ENCODE results near the gene CNTNAP2.
"Not testable (repeated sequence)": the region's sequence is repeated elsewhere in the genome, so short reads cannot be mapped to it uniquely, and the experiment has no call there.

CNTNAP2 gene

GRCh38 chr7:147681530-147681929 is 1564.9 kb downstream of the CNTNAP2 start:
- no peak for DNase-seq

GRCh38 chr7:147700702-147701101 is 1584.1 kb downstream of the CNTNAP2 start:
- DNase-seq, result no peak

GRCh38 chr7:147707926-147708325 is 1591.3 kb downstream of the CNTNAP2 start:
- no peak for DNase-seq

DNA sequence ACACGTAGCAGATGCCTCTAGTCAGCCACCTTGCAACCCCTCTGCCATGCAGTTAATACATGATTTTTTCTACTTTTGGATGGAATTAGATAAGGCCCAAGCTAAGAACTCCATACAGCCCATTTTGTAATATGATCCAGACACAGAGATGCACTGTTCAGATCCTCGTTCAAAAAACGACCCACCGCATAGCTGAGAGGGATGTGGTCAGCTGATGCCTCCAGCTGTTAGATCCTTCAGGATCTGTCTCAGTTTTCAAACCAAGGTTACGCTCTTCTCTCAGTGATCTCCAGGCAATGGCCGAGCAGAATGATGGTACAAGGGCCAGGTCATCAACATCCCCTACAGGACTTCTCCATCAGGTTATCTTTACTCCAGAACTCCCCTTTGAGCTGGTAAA is 1592.3 kb downstream of the CNTNAP2 start:
- no peak for DNase-seq

- no peak for DNase-seq
These were observed 1594.8 kb downstream of the CNTNAP2 start for GRCh38 chr7:147711447-147711846.

DNA sequence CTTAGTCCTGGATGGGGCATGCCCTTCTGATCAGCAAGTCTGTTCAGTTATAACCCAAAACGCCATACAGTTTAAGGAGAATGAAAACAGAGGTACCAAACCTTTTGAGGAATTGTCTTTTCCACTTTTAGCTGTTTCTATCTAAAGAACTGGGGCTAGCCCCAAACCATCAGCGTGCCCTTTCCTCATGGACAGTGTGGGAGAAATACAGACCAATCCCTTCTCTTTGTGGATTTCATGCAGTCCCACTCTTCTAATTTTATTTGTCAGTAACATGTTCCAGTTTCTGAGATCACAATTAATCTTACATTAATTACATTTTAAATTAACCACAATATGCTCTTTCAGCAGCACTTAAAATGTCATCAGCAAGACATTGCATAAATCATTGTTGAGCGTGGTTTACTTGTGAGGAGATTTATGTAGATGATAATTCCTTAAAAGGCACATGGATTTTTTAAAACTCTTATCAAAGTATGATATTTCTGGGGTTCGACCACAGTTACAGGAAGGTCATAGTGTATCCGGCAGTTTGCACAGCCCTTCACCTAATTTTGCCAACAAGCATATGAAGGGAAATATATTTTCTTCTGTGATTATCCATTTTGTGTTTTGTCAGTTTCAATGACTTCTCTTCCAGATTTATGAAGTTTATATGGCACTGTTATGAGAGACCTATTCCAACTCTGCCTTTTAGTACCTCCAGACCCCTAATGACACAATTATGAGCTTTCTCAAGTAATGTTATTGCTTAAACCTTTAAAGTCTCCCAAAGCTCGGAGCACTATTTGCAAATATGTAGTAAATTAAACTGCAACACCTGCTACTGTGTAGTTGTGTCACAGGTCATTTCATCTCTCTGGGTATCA is 1605.6 kb downstream of the CNTNAP2 start:
- no peak for DNase-seq

DNA sequence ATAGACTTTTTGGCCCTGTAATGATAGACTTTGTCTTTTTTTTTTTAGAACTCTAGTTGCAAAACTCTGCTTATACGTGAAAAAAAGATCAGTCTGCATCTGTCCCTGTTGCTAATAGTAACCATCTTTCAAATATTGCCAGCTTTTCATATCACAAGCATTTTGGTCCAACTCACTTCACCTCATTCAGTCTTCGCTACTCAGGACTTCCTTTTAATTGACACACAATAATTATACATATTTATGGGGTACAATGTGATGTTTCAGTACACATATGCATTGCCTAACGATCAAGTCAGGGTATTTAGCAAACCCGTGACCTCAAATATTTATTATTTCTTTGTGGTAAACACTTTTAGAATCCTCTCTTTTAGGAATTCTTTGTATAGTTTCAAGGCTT is 1606.9 kb downstream of the CNTNAP2 start:
- no peak for DNase-seq

DNA sequence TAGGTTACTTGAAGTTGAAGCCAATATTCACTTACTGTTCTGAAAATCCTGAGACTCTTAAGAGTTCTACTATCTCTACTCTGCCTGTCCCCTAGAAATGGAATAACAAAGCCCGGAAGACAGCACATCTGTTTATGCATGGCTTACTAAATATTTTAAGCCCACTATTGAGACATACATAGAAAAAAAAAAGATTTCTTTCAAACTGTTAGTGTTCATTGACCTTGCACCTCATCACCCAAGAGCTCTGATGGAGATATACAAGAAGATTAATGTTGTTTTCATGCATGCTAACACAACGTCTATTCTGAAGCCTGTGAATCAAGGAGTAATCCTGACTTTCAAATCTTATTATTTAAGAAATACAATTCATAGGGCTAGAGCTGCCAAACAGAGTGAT is 1614.7 kb downstream of the CNTNAP2 start:
- no peak for DNase-seq

DNA sequence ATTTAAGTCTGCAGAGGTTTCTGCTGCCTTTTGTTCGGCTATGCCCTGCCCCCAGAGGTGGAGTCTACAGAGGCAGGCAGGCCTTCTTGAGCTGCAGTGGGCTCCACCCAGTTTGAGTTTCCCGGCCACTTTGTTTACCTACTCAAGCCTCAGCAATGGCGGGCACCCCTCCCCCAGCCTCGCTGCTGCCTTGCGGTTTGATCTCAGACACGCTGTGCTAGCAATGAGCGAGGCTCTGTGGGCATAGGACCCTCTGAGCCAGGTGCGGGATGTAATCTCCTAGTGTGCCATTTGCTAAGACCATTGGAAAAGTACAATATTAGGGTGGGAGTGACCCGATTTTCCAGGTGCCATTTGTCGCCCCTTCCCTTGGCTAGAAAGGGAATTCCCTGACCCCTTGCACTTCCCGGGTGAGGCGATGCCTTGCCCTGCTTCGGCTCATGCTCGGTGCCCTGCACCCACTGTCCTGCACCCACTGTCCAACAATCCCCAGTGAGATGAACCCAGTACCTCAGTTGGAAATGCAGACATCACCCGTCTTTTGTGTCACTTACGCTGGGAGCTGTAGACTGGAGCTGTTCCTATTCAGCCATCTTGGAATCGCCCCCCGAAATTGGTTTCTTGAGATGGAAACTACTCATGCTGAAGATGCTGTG is 1621.1 kb downstream of the CNTNAP2 start:
- DNase-seq, result not testable (repeated sequence)

DNA sequence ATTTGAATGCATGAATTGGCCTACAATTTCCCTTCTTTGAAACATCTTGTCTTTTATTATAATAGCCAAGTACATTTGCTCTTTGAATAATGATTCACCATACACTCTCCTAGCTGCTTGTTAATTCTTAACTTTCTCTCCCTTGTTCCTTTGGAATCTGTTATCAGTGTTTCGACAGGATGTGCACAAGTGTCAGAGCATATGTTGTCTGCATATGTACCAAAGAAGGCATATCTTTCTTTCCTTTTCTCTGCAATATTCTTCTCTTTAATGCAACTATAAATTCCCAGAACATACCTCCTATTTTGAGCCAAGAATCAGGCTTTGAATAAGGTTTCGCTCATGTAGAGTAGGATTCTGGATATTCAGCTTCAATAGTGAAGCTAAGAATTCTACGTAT is 1625.7 kb downstream of the CNTNAP2 start:
- DNase-seq, result no peak

- DNase-seq, result no peak
These were observed 1639.7 kb downstream of the CNTNAP2 start for GRCh38 chr7:147756300-147756699.

DNA sequence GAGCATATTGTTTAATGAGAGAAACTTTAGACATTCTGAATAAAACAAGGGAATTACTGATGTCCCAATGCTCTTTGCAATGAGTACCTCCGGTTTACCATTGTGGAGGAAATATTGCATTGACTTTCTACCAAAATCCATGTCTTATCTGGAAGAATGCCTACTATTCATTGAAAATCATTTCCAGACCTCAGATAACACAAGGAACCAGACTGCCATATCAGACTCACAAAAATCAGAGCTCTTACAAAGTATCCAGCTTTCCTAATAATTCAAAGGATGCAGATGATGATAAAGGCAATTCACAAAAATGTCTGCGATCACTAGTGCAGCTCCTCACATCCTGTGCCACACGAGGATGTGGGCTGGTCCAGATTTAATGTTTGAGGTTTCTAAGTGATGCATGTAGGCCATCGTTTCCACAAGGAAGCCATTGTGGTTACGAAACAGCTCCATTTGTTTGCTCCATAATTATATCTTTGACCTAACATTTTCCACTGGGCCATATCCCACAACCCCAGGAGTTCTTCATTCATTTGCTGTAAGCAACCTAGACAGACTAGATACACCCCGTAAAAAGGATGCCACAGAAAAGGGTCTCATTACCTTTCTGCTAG is 1642.8 kb downstream of the CNTNAP2 start:
- DNase-seq, result no peak

DNA sequence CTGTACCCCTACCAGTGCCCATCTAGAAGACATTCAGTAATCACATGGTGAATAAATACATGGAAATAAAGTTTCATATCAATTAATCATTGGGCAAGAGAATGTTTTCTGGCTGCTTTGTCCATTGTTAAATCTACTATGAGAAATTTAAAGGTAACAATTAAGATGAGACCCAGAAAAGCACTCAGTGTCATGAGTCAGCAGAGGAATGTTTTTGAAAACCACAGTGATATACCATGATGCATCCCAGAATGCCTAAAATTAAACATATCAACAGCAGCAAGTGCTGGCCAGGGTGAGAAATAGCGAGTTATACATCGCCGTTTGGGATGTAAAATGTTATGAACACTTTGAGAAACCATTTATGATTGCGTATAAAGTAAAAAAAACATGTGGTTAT is 1648.7 kb downstream of the CNTNAP2 start:
- no peak for DNase-seq

- DNase-seq, result no peak
These were observed 1654.7 kb downstream of the CNTNAP2 start for GRCh38 chr7:147771344-147771743.

GRCh38 chr7:147774461-147774860 is 1657.9 kb downstream of the CNTNAP2 start:
- no peak for DNase-seq

DNA sequence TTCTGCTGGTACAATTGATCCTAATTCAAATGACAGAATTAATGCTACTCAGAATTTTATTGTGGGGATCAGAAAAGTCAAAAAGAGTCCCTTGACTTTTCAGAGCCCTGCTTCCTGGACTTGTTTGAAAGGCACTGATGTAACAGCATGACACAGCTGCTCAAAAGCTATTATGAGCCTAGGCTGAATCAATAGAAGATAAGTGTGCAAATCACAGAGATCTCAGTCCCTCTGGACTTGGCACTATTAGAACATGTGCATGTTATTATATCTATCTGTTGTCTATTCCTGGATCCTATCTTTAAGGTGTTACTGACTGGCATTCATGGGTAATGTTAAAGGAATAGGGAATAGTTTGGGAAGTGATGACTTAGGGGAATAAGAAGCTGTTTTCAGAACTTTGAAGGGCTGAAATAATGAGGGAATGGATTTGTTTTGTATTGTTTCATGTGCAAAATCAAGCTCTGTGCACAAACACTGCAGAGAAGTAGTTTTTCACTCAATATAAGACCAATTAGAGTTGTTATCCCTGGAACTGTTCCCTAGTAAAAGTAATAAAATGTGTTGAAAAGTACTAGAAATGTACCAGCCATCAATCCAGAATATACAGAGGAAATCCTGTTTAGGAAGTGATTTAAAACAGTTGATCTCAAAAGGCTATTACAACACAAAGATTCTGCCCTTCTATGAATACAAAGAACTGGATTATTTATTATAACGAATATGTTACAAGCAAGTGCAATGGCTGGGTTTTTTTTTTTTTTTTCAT is 1659.1 kb downstream of the CNTNAP2 start:
- no peak for DNase-seq

- DNase-seq, result no peak
These were observed 1660.7 kb downstream of the CNTNAP2 start for GRCh38 chr7:147777309-147777708.

- no peak for DNase-seq
These were observed 1663.3 kb downstream of the CNTNAP2 start for GRCh38 chr7:147779949-147780348.

DNA sequence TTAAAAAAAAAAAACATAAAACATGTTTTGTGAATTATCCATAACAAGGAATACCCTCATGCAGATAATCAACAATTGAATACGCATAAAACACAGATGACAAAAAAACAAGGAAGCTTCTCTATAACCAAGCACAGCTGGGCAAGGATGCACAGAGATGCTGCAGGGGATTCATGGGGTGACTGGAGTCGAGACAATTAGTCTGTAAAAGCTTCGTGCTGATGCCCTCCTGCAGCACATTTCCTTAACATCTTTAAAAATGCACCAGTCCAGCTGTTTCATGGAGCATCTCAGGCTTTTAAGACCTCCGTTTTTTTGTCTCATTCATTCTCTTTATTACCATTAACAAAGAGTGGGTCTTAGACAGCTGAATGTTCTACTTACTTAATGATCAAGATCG is 1680.0 kb downstream of the CNTNAP2 start:
- no peak for DNase-seq

GRCh38 chr7:147798001-147798400 is 1681.4 kb downstream of the CNTNAP2 start:
- DNase-seq, result no peak

DNA sequence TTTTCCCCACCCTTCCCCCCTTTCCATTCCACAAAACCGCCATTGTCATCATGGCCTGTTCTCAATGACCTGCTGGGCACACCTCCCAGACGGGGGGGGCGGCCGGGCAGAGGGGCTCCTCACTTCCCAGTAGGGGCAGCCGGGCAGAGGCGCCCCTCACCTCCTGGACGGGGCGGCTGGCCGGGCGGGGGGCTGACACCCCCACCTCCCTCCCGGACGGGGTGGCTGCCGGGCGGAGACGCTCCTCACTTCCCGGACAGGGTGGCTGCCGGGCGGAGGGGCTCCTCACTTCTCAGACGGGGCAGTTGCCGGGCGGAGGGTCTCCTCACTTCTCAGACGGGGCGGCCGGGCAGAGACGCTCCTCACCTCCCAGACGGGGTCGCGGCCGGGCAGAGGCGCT is 1685.2 kb downstream of the CNTNAP2 start:
- DNase-seq, result not testable (repeated sequence)

DNA sequence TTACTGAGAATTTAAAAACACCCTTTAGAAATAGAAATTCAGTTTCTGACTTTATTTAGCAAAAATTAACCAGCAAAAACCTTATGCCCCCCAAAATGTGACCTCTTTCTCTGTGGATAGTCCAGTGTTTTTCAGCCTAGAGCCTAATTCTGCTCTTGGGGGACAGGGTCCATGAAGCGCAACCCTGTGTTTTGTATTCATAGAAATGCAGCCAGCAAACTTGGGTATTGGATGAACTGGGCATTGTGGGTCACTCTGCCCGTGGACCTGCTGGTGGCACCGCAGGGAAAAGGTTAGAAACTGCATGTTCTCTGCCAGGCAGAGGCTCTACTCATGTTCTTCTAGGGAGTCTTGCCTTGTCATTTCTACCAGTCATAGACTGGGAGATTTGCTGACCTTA is 1686.5 kb downstream of the CNTNAP2 start:
- DNase-seq, result no peak

GRCh38 chr7:147803606-147804005 is 1687.0 kb downstream of the CNTNAP2 start:
- no peak for DNase-seq

Data from suppressor macrophage (primary cell).